HepG2 (cell line): ENCODE measurements around the gene PCNP. TPM values are rescaled to one million over a fixed set of nuclear protein-coding genes. Genes with fewer than 3 reads are reported as not detected.
A peak's percentile ranks its signal among the peaks of the same experiment; 100 is the strongest.

Experiments used
- ATAC-seq: fragments of 200-7000 bp; cut with Tn5 transposase; 3 replicates; pipeline ENCODE4 v1.9.1; 2020; ENCODE audit warnings: mild to moderate bottlenecking, moderate library complexity
- BruUV-seq: library from RNA; stranded (reverse); fragments of 400-500 nt; replicated peaks from 2 replicates; lab custom pipeline; 2021; lab: Mats Ljungman, UMichigan
- CTCF ChIA-PET: fragments of 300-600 bp; formaldehyde crosslinking; extraction: SDS; loops from one replicate; lab custom pipeline; 2021; ENCODE audit warnings: low total read pairs, inconsistent platforms, low intra/inter-chr PET ratio; lab: Yijun Ruan, JAX
- POLR2A ChIA-PET: fragments of 350-600 bp; sonication (Branson Sonifier 250); formaldehyde crosslinking; loops from one replicate; lab custom pipeline; 2020; ENCODE audit warnings: antibody characterized with exemption, inconsistent platforms; lab: Yijun Ruan, JAX
- DNase-seq: peaks from one replicate; pipeline ENCODE4 v3.0.0-alpha.2; 2015; ENCODE audit warnings: low spot score
- FAIRE-seq: peaks from 3 replicates; lab custom pipeline; 2011; peaks lifted over from hg19 to GRCh38; lab: Jason Lieb, UNC
- H2AFZ ChIP-seq: one replicate; pipeline ENCODE4 v1.6.1; 2011; ENCODE audit warnings: low read length, inconsistent platforms
- H3K27ac ChIP-seq: fragments of 300-600 bp; 3 replicates; pipeline ENCODE4 v1.8.0; 2011; ENCODE audit warnings: mixed run types, mild to moderate bottlenecking, mixed read lengths, low read length, inconsistent platforms; ENCODE audit not compliant: insufficient read depth; ENCODE audit errors: extremely low read length
- H3K27me3 ChIP-seq, 2 experiments: fragments of 200-600 bp in 1 of 2; 2 replicates in 1 of 2; 3 replicates in 1 of 2; pipeline versions ENCODE4 v1.6.0 to v1.8.0; 2011; ENCODE audit warnings: low read length in 2 of 2, mild to moderate bottlenecking in 2 of 2, moderate library complexity in 2 of 2, inconsistent platforms in 1 of 2; ENCODE audit not compliant: insufficient read depth in 2 of 2, control insufficient read depth in 1 of 2
- H3K36me3 ChIP-seq, 2 experiments: fragments of 200-600 bp in 1 of 2; replicated peaks in 1 of 2; 2 replicates in 1 of 2; 3 replicates in 1 of 2; pipeline versions ENCODE4 v1.5.1 to v1.8.0; 2011; ENCODE audit warnings: low read length in 2 of 2, inconsistent platforms in 1 of 2; ENCODE audit not compliant: insufficient read depth in 2 of 2, control insufficient read depth in 1 of 2
- H3K4me1 ChIP-seq: 2 replicates; pipeline ENCODE4 v1.5.1; 2012; ENCODE audit warnings: low read length, inconsistent platforms; ENCODE audit not compliant: insufficient read depth
- H3K4me2 ChIP-seq: 2 replicates; pipeline ENCODE4 v1.6.0; 2011; ENCODE audit warnings: low read depth, low read length, inconsistent platforms
- H3K4me3 ChIP-seq, 3 experiments: fragments of 200-600 bp in 1 of 3; sonication (generic), shearing (Covaris generic) in 1 of 3; replicated peaks in 1 of 3; 2 replicates each; pipeline ENCODE4 v1.5.1; 2011 to 2016; ENCODE audit warnings: low read length in 3 of 3, inconsistent platforms in 2 of 3, low read depth in 2 of 3, mild to moderate bottlenecking in 2 of 3, control low read depth in 1 of 3, mixed read lengths in 1 of 3; ENCODE audit not compliant: insufficient read depth in 1 of 3
- H3K79me2 ChIP-seq: one replicate; pipeline ENCODE4 v1.6.1; 2011; ENCODE audit warnings: low read length, inconsistent platforms; ENCODE audit not compliant: insufficient read depth
- H3K9ac ChIP-seq: 2 replicates; pipeline ENCODE4 v1.6.0; 2011; ENCODE audit warnings: mild to moderate bottlenecking, low read depth, low read length, inconsistent platforms; ENCODE audit not compliant: insufficient read depth
- H3K9me3 ChIP-seq: 2 replicates; pipeline ENCODE4 v1.5.1; 2012; ENCODE audit warnings: mild to moderate bottlenecking, low read length
- H4K20me1 ChIP-seq: 2 replicates; pipeline ENCODE4 v1.6.0; 2011; ENCODE audit warnings: inconsistent platforms, mild to moderate bottlenecking, low read length, moderate library complexity; ENCODE audit not compliant: insufficient read depth
- BORCS8-MEF2B ChIP-seq: sonication (generic); formaldehyde crosslinking; IDR thresholded peaks from 2 replicates; pipeline ENCODE4 v1.8.0; 2022; ENCODE audit warnings: mild to moderate bottlenecking, missing genetic modification reagents
- DDIT3 ChIP-seq: sonication (generic); formaldehyde crosslinking; IDR thresholded peaks from 2 replicates; pipeline ENCODE4 v1.4.0; 2020; ENCODE audit warnings: mild to moderate bottlenecking, missing genetic modification reagents
- DNMT3B ChIP-seq: conservative IDR thresholded peaks from 2 replicates; pipeline ENCODE4 v1.6.1; 2016; ENCODE audit warnings: missing biosample characterization, control low read depth
- HMG20A ChIP-seq: IDR thresholded peaks from 2 replicates; pipeline ENCODE4 v1.6.1; 2016; ENCODE audit warnings: borderline replicate concordance
- JUND ChIP-seq: sonication (generic); formaldehyde crosslinking; IDR thresholded peaks from 2 replicates; pipeline ENCODE4 v1.8.0; 2022; ENCODE audit warnings: mild to moderate bottlenecking, missing genetic modification reagents
- MATR3 ChIP-seq: sonication (generic); formaldehyde crosslinking; IDR thresholded peaks from 2 replicates; pipeline ENCODE4 v1.4.0; 2020; ENCODE audit warnings: missing genetic modification reagents
- MLXIP ChIP-seq: sonication (generic); formaldehyde crosslinking; IDR thresholded peaks from 2 replicates; pipeline ENCODE4 v1.9.0; 2021; ENCODE audit warnings: missing genetic modification reagents, borderline replicate concordance
- TERF1 ChIP-seq: sonication (generic); formaldehyde crosslinking; IDR thresholded peaks from 2 replicates; pipeline ENCODE4 v1.8.0; 2022; ENCODE audit warnings: mild to moderate bottlenecking, missing genetic modification reagents, moderate library complexity
- TIGD3 ChIP-seq: sonication (generic); formaldehyde crosslinking; IDR thresholded peaks from 2 replicates; pipeline ENCODE4 v1.5.1; 2020; ENCODE audit warnings: mild to moderate bottlenecking, missing genetic modification reagents, borderline replicate concordance
- XBP1 ChIP-seq: sonication (generic); formaldehyde crosslinking; IDR thresholded peaks from 2 replicates; pipeline ENCODE4 v1.5.0; 2020; ENCODE audit warnings: missing genetic modification reagents
- ZBTB3 ChIP-seq: sonication (generic); formaldehyde crosslinking; IDR thresholded peaks from 2 replicates; pipeline ENCODE4 v1.4.0; 2020; ENCODE audit warnings: low read depth, mild to moderate bottlenecking, moderate library complexity, missing genetic modification reagents, borderline replicate concordance
- ZNF264 ChIP-seq: sonication (generic); formaldehyde crosslinking; IDR thresholded peaks from 2 replicates; pipeline ENCODE4 v1.4.0; 2020; ENCODE audit warnings: missing genetic modification reagents
- ZNF350 ChIP-seq: sonication (generic); formaldehyde crosslinking; IDR thresholded peaks from 2 replicates; pipeline ENCODE4 v1.4.0; 2020; ENCODE audit warnings: mild to moderate bottlenecking, low read depth, missing genetic modification reagents, borderline replicate concordance
- ZNF468 ChIP-seq: sonication (generic); formaldehyde crosslinking; IDR thresholded peaks from 2 replicates; pipeline ENCODE4 v1.8.0; 2022; ENCODE audit warnings: mild to moderate bottlenecking, moderate library complexity, missing genetic modification reagents
- WGBS: methylation state at CpG from one replicate; pipeline ENCODE4 v1.1.6; 2017; ENCODE audit warnings: low lambda C conversion rate; 5-methylcytosine and 5-hydroxymethylcytosine counted together
- in situ Hi-C: cut with HindIII; loops from 2 replicates; pipeline ENCODE4 v1.10.0; 2017; ENCODE audit warnings: low pct_unique_long_range_greater_than_20kb; ENCODE audit not compliant: extremely low pct_ligation_motif_present
- intact Hi-C: fragments of 100-400 bp; cut with micrococcal nuclease; formaldehyde crosslinking; loops from one replicate; pipeline ENCODE4 v1.10.0; 2022; ENCODE audit not compliant: unreplicated experiment
- polyA plus RNA-seq, 8 experiments: library from polyadenylated mRNA; depleted of rRNA in 3 of 8; stranded (reverse) in 7 of 8; unstranded in 1 of 8; fragments of >200 nt; fragmentation: Illumina TruSeq in 4 of 8; extraction: Trizol in 4 of 8; gene quantifications; 2 replicates each; pipeline versions ENCODE4 v1.2.1 to v1.2.3, GENCODE V29; 2011 to 2016; ENCODE audit warnings: low read depth in 4 of 8, missing spikeins in 1 of 8, mixed read lengths in 1 of 8; ENCODE audit not compliant: insufficient read depth in 1 of 8
- total RNA-seq, 5 experiments: library from RNA; depleted of rRNA; stranded (reverse); fragments of >200 nt; fragmentation: Illumina TruSeq; extraction: Trizol; gene quantifications; 2 replicates each; pipeline ENCODE4 v1.2.3, GENCODE V29; 2016; ENCODE audit warnings: low read depth in 1 of 5

The PCNP gene
- total and polyA plus RNA-seq, 2 of the 13 experiments (the other 11 are each of a cell fraction or from before 2014, with no cell fraction given): 44.1 to 78.2 TPM

GRCh38 chr3:101619734-101620133, 45.8 kb downstream of the PCNP start:
- H3K4me2 ChIP-seq: no peak overlapping the region
- no peaks in the 10 kb centered on the region for H3K27me3 ChIP-seq
- no peaks in the 10 kb centered on the region for H3K79me2 ChIP-seq
- no peak for TF ChIP-seq DNMT3B (CRISPR knock-in tag)
- TF ChIP-seq ZNF264 (CRISPR knock-in tag): peak; percentile 96
- TF ChIP-seq ZNF350 (CRISPR knock-in tag): no peak
- no peak for TF ChIP-seq MATR3 (CRISPR knock-in tag)
- no peak for TF ChIP-seq BORCS8-MEF2B (CRISPR knock-in tag)
- POLR2A ChIA-PET: no interaction called here
- H3K27ac ChIP-seq: no peak overlapping the region
- no peaks in the 10 kb centered on the region for H3K4me1 ChIP-seq
- no peaks in the 10 kb centered on the region for H3K36me3 ChIP-seq
- no peaks in the 10 kb centered on the region for H3K9me3 ChIP-seq
- H4K20me1 ChIP-seq: no peaks in the 10 kb centered on the region
- in situ Hi-C loops (no loop called here), intact Hi-C loops (no loop called here)
- BruUV-seq: no TSS peak
- no peak for FAIRE-seq
- no peak overlapping the region for H3K9ac ChIP-seq
- no peak overlapping the region for H2AFZ ChIP-seq
- no peak for DNase-seq
- CTCF ChIA-PET: no interaction called here
- WGBS: 81% methylated on average over 3 of the region's 3 CpGs
- H3K4me3 ChIP-seq: no peak overlapping the region
- no peak for ATAC-seq

- no peaks in the 10 kb centered on the region for H3K79me2 ChIP-seq
- no peaks in the 10 kb centered on the region for H3K27me3 ChIP-seq
- CTCF ChIA-PET: no interaction called here
- FAIRE-seq (no peak), DNase-seq (no peak), ATAC-seq (no peak)
- POLR2A ChIA-PET: no interaction called here
- no peak for TF ChIP-seq ZNF468 (CRISPR knock-in tag)
- TF ChIP-seq HMG20A (CRISPR knock-in tag): no peak
- TF ChIP-seq MLXIP: no peak
- TF ChIP-seq TIGD3 (CRISPR knock-in tag): no peak
- TF ChIP-seq DDIT3: no peak
- no peak for TF ChIP-seq JUND (CRISPR knock-in tag)
- TF ChIP-seq XBP1: no peak
- no peak for TF ChIP-seq TERF1 (CRISPR knock-in tag)
- no peak for TF ChIP-seq ZBTB3 (CRISPR knock-in tag)
- H2AFZ ChIP-seq: no peak overlapping the region
- H3K4me3 ChIP-seq: no peak overlapping the region
- BruUV-seq: no TSS peak
- H3K4me1 ChIP-seq: no peaks in the 10 kb centered on the region
- intact Hi-C loops: no loop called here
- H3K9ac ChIP-seq: no peak overlapping the region
- no peaks in the 10 kb centered on the region for H3K36me3 ChIP-seq
- H3K4me2 ChIP-seq: no peak overlapping the region
- H3K27ac ChIP-seq: no peak overlapping the region
- H3K9me3 ChIP-seq: no peaks in the 10 kb centered on the region
- H4K20me1 ChIP-seq: no peaks in the 10 kb centered on the region
- 57% methylated on average over 1 of the region's 1 CpG for WGBS
- in situ Hi-C loops: no loop called here
These were observed 49.7 kb downstream of the PCNP start for GRCh38 chr3:101623656-101624055.
